H4 (cell line): ENCODE measurements around the gene SH3TC2. TPM values are rescaled to one million over a fixed set of nuclear protein-coding genes. Genes with fewer than 3 reads are reported as not detected.

ENCODE experiments used
- DNase-seq: peaks from one replicate; pipeline ENCODE4 v3.0.0-alpha.2; 2015; ENCODE audit warnings: low spot score
- total RNA-seq: library from RNA; depleted of rRNA; stranded (reverse); fragments of >200 nt; shearing (Covaris generic); gene quantifications from 2 replicates; pipeline ENCODE4 v1.2.3, GENCODE V29; 2014

SH3TC2 gene
- total RNA-seq, 1 experiment from 2014 or later: 0.95 TPM

DNA sequence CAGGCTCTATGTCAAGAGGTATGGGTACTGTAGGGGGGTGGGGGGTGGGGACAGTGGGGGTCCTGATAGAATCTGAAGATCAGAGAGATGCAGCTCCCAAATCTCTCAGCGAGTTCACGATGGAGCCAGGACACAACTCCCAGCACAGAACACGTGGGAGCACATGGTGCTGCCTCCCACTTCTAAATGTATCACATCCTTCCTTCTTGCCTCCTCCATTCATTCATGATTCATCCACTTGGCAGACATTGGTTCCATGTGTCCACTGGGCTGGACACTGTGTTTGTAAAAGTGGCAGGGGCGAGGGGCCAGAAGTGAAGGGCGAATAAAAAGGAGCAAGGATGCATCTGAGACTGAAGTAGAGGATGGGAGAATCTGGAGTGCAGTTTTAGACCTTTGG is 33.9 kb downstream of the SH3TC2 start:
- no peak for DNase-seq

DNA sequence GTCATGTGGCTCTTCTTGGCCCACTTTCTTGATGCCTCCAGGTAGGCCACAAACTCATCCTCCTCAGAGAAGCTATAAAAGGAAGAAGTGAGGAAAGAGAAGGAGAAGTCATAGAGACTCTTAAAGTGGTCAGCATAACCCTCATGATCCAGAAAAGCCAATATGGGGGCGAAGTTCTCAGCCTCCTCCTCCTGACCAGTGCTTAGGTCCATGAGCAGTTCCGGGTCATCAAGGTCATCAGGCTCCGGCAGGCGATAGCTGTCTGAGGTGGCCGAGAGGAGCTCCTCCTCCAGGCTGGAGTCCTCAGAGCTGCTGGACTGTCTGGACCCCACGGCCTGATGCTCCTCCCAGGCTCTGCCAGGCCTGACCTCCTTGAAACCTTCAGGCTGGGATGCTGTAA is 34.7 kb downstream of the SH3TC2 start:
- no peak for DNase-seq

DNA sequence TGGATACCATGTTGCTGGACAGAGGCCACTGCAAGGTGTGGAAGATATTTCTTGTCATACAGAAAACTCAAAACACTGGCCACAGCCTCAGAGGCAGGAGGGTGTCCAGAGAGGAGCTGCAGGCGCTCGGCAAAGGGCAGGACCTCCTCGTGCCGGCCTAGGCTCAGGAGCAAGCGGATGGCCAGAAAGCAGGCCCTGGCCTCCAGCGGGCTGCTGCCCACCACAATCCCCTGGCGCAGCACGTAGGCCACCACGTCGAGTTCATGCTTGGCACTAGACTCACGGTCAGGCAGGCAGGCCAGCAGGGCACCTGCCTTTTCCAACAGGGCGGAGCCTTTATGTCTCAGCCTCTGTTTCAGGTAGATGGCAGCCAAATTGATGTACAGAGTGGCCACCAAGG is 35.2 kb downstream of the SH3TC2 start:
- DNase-seq: no peak

DNA sequence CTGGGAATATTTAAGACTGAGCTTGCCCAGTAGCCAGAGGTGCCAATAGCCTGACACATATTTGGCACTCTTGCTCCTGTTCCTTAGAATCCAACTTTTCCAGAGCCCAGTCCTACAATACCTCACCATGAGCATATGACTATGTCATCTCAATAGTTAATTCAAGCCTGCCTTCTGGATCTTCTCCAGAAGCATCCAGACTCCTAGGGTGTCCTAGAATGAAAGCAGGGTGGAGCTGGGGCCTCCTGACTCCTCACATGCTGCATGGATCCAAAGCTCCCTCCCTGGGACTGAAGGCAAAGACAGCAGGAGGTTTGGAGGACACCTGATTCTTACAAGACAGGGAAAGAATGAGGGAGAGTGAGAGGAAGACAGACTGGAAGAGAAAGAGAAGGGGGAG is 37.9 kb downstream of the SH3TC2 start:
- no peak for DNase-seq

DNA sequence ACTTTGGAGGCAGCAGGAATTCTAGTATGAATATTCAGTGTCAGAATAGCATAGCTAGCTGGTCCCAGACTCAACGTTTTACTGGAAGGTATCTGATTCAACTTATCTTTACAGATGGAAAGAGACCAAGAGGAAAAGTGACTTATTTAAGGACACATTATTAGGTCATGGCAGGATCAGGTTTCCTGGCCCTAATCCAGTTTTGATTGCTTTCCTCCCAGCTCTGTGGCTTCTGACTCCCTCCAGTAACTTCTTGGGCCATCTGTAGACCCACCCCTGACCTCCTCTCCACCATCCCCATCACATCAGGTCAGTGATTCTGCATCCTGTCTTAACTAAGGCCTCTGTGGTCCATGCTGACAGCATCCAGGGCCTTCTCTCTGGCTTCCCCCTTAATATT is 38.4 kb downstream of the SH3TC2 start:
- peak; percentile 40 for DNase-seq

DNA sequence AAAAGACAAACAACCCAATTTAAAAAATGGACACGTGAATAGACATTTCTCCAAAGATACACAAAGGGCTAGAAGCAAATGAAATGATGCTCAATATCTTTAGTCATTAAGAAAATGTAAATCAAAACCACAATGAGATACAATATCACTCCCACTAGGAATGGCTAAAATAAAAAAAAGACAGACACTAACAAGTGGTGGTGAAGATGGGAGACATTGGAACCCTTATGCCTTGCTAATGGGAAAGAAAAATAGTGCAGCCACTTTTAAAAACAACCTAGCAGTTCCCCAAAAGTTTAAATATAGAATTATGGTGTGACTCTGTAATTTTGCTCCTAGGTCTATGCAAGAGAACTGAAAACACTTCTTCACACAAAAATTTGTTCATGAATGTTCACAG is 40.7 kb downstream of the SH3TC2 start:
- no peak for DNase-seq

DNA sequence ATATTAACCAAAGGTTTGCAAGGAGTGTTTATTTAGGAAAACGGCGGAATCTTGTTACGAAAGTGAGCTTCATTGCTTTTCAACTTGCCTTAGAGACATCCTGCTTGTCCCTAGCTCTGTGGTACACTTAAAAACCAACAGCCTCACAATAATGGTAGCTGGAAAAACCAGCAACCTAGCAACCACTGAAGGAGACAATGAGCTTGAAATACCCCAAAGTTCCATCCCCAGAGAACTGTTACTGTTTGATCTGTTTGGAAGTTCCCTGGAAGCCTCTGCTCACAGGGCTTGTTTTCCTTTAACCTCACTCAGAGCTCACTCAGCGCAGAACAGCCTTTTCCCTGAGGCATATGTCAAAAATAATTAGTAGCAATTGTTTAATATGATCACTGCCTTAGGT is 43.2 kb downstream of the SH3TC2 start:
- DNase-seq: no peak

DNA sequence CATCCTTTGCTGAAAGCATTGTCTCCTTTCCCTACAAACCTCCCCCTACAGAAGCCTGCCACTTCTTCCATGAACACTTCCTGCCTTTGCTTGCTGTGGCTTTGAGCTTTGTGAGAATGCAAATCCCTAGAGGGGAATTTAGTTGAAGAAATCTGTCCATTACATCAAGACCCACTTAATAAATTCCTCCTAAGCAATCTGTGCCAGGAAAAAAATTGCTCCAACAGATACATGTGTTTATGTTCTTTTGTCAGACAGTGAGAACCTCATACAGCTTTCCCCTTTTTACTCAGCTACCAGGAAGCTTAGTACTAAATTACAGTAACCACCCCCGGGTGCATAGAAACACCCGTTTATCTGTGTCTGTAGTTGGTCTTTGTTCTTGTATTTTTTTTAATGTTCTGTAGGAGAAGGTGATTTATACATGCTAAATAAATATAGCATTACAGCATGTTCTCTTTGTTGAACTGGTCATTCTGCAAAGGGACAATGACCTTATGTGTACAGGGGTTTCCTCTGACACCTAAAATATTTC is 43.9 kb downstream of the SH3TC2 start:
- peak; percentile 27 for DNase-seq

DNA sequence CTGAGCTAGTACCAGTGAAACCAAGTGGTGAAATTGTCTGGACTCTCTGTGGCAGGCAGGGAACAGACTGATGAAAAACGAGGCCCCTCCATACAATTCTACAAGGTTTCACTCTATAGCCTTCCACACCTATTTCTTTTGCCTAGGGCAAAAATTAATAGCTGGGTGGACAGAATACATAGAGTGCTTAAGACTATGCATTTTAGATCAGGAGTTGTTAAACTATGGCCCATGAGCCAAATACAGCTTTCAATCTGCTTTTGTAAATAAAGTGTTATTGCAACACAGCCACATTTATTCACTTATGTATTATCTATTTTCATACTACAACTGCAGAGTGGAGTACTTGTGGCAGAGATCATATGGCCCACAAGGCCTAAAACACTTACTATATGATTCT is 45.2 kb downstream of the SH3TC2 start:
- DNase-seq: no peak

DNA sequence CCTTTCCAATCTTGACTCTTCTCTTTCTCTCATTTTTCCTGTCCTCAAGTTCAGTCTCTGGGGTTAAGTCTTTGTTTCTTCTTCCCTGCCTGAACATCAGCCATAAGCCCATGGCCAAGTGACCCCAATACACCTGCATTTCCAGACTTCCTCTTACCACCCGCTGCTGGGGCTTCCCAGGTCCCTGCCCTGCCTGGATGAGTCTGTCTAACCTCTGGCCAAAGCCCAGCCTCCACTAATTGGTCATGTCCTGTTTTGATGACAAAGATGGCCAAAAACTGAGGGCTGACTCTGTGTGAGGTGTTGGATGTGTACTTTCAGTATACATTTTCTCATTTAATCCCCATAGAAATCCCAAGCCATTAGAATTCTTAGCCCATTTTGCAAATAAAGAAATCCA is 47.3 kb downstream of the SH3TC2 start:
- DNase-seq: no peak

DNA sequence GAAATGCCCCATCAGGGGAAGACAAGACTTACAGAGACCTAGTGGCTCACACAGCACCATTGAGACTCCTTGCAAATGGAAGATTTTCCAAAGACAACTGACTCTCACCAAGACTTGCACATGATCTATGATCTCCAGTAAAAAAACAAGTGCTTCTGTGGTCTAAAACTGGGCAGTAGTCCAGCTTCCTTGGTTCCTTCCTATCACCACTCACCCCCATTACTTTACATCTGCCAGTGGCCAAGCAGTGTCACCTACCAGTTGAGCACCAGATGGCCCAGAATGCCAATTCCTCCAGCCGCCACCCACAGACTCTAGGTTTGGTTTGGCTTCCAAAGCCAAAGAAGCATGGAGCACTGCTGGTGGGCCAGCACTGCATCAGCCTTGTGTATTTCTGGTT is 47.7 kb downstream of the SH3TC2 start:
- no peak for DNase-seq

DNA sequence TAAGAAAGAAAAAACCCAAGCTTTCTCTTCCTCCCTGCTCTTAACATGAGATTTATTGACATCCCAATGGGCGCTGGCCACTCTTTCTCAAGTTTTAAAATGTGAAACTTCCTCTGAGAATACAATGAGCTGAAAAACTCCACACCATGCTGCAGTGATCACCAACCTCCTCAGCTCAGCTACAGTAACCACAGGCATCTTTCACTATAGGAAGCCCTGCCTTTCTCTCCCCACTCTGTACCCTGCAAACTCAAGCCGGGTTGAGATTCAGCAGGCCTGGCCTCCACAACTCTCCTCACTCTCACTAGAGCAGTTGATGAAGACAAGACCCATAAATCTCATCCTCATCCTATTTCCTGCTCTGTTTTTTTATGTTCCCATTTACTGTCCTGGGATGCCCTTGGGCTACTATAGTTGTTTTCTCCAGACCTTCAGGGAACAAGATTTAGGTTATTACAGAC is 48.3 kb downstream of the SH3TC2 start:
- DNase-seq: no peak

DNA sequence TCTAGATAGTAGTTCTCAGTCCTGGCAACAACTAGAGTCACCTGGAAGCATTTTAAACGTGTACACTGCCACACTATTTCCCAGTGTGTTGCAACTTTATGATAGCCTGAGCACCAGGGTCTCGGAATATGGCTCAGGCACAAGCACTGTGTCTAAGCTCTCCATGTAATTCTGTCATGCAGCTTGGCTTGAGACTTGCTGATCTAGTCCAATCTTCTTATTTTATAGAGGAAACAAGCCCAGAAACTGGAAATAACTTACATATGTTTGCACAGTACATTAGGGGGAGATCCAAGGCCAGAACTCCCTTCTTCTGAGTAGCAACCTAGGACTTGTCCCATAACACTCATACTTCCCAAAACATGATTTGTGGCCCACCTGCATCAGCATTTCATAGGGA is 49.1 kb downstream of the SH3TC2 start:
- no peak for DNase-seq

DNA sequence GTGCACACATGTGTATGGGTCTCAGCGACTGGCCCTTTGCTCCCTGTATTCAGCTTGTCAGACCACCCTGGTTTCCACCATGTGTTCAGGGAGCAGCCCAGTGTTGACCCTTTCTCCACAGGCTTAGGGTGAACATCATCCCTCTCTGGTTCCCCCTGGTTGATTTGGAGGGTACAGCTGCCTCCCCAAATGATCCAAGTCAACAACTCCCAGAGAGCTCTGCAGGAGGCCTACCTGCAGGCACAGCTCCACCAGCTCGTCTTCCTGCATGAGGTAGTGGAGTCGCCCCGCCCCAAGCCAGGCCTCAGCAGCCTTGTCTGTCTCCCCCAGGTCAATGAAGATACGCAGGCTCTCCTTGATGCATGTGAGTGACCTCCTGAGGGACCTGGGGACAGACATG is 50.5 kb downstream of the SH3TC2 start:
- no peak for DNase-seq

DNA sequence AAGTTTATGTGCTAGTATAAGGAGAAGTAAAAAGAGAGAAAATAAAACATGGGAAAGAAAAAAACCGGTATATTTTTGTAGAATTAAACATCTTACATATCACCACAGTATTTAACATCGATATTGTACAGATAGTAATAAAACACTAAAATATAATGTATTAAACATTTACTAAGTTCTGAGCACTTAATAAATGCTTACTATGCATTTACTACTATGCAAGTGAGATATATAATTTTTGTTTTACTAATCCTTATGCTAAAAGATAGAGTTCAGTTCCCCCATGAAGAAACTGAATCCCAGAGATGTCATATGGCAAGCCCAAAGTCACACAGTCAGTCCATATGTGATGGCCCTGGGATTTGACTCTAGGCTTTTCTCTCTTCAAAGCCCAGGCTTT is 51.1 kb downstream of the SH3TC2 start:
- no peak for DNase-seq

DNA sequence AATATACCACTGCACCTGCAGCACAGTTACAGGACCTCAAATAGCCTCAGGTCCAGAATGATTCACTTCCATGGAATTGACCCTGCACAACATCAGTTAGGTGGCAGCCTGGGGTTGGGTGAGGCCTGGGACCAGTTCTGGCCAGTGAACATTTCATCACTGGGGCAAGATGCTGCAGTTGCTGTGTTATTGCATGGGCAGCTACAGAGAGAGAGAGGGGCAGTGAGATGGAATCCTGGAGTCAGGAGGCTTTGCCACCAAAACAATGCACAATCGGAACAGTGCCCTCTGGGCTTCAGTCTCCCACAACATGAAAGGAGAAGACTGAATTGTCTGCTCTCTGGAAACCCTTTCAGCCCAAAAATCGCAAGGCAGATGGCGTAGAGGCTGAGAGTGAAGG is 51.8 kb downstream of the SH3TC2 start:
- no peak for DNase-seq

DNA sequence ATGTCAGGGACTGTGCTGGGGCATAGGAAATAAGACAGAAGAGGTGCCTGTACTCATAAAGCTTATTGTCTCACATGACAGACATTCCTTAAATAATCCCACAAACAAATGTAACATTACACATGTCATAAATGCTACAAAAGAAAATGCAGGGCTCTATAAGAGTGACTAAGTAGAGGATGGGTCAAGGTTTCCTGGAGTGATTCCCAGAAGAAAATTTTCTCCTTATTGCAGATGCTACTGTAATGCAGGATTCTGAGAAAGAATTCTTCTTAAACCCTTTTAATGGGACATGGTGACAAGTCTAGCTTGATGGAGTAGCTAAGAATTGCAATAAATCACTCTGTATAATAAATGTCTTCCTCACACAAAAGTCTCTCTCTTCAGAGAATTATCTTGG is 55.7 kb downstream of the SH3TC2 start:
- DNase-seq: no peak

DNA sequence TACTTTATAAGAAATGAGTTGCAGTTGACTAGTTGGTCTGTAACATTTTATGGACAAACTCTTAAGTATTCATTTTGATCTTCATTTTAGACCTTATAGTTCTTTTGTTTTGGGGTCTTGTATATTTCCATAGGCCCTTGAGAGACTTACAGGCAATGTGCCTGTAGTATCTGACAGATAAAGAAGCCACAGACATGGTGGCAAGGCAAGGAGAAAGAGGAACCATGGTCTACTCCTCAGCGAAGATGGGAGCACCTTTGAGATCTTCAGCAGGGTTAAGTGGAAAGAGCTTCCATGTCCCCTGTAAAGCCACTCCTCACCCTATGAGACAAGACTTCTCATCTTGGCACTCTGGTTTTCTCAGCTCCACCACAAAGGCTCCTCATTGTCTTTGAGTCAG is 56.4 kb downstream of the SH3TC2 start:
- DNase-seq: no peak

DNA sequence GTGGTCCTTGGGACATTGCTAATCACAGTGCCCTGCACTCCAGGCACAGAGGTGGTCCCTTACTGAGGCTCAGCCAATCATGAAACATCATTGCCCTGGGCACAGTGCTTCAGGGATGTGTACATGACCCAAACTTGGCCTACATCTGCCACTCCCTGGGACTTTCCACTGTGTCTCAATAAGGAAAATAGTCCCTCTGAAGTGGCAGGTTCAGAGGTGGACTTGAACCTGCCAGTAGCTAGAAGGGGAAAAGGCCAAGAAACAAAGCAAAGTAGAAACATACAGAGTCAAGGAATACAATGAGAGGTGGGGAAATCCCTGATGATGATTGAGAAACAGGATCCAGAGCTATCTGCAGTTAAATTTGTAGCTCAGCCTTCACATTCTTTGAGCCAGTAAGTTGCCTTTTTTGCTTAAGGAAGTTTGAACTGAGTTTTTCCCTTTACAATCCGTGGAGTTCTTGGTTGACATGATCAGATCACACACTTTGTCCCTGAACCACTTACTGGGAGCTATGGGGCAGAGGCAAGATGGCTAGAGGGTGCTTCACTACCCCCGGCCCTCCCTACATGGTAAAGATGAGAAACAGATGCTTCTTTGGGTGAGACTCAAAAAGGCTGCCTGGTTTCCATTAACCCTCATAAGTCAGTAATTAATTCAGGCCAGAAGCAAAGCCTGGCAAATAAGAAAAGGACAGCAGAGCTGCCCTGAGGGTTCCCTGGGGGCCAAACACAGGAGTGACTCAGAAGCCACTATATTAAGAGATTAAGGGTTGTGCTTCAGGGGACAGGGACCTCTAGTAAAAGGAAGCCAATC is 57.6 kb downstream of the SH3TC2 start:
- no peak for DNase-seq

DNA sequence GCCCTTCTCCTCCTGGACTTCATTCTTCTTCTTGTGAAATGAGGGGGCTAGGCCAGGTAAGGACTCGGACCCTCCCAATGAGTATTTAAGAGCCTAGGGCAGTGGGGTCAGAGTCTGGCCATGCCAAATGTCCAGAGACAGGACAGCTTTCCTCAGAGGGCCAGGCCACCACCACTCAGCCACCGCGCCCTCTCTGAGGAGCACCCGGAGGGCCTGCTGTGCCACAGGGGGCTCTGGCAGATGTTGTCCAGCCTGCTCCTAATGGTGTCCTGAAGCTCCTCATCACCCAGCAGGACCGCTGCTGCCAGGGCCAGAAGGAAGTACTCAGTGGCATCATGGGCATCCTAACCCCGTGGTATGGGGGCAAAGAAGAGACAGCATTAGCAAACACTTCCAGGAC is 58.3 kb downstream of the SH3TC2 start:
- DNase-seq: no peak

DNA sequence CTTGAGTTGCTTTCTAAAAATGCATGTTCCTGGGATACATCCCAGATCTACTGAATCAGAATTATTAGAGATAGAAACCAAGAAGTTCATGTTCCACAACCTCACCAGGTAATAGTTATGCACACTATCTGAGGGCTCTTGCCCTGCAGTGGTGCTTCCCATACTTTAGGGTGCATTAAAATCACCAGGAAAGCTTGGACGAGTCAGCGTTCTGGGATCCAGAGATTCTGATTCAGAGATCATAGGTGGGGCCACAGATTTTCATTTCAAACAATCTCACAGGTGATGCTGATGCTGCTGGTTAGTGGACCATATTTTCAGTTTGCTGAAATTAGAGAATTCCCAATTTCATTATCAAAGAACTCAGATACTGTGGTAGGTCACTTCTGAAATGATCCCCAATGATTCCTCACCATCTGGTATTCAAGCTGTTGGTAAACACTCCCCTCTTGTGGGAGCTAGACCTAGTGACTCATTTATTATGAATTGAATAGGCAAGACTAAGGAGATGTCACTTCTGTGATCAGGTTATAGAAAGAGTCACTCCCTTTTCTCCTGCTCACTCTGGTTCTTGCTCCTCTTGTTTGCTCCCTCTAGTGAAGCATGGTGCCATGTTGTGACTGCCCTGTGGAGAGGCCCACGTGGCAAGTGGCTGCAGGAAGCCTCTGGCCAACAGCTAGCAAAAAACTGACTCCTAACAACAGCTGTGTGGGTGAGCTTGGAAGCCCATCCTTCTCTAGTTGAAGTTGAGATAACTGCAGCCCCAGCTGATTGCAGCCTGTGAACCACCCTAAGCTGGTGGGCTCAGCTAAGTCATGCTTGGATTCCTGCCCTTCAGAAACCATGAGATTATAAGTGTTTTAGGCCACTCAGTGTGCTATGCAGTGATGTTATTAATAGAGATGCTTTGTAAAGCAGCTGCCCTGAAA is 59.8 kb downstream of the SH3TC2 start:
- DNase-seq: peak; percentile 34

DNA sequence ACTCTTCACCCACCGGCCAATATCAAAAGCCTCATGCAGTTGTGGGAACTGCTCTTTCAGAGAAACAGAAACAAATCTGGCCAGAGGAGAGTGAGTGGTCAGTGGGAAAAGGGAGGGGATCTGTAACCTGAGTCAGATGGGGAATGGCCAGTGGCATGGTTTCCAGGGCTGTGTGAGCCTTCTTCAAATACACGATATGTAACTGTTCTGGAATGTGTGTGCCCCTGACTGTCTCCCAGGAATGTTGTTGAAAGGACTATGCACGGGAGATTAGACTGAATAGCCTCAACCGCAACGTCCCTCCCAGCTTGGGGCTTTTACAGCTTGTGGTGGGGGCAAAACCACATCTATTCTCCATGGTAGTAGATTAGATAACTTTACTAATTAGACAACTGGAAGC is 60.8 kb downstream of the SH3TC2 start:
- peak; percentile 96 for DNase-seq

DNA sequence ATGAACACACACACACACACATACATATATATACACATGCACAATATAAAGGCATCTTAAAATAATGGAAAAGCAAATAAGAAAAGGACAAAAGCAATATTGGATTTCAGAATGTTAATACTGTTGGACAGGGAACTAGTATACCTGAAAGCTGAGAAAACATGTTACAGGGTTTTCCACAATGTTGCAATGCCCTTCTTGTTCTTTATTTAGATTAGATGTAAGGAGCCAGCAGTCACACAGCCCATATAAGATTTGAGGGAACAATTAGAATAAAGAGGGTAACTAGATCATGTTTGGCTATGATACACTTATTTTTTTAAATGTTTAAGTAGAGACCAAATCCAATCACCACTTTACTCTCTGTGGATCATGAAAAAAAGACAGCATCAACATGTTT is 61.7 kb downstream of the SH3TC2 start:
- DNase-seq: no peak
